ENCODE results near the gene WDFY1. TPM values are rescaled to one million over a fixed set of nuclear protein-coding genes. Genes with fewer than 3 reads are reported as not detected.

WDFY1 gene
- total and polyA plus RNA-seq, 2 donors from 2014 or later: 10.4 to 38.4 TPM

- H3K36me3 ChIP-seq (ENCODE audit: control insufficient read depth in 2 of 3, insufficient read depth in 3 of 3, low read length in 3 of 3): peaks cover 0 to 19% (median 5%) of the 10 kb centered on the region in 3 donors
Observed at GRCh38 chr2:223967981-223968380, 22.8 kb upstream of the WDFY1 start.

GRCh38 chr2:223959688-223960087, 14.6 kb upstream of the WDFY1 start:
- H3K4me3 ChIP-seq (ENCODE audit: low read length in 3 of 3): peak overlapping the region in 1 of 3 donors; percentile 30
- DNase-seq (peak in 1 of 5 donors; percentile 17), FAIRE-seq (no peak)
- no peaks in the 10 kb centered on the region for H3K27me3 ChIP-seq (ENCODE audit: control insufficient read depth, insufficient read depth, low read length)
- TF ChIP-seq CTCF (IDR thresholded peaks at IDR 0.05; ENCODE audit: borderline replicate concordance, extremely low read depth, insufficient read depth): no peak
- H3K4me1 ChIP-seq (ENCODE audit: control insufficient read depth in 2 of 3, insufficient read depth in 2 of 3, low read depth in 1 of 3, low read length in 3 of 3): peaks cover 0 to 24% (median 13%) of the 10 kb centered on the region in 3 donors
- no peak overlapping the region for H3K9ac ChIP-seq (ENCODE audit: low read length in 3 of 3)
- peaks cover 0 to 6% (median 0%) of the 10 kb centered on the region in 3 donors for H3K36me3 ChIP-seq (ENCODE audit: control insufficient read depth in 2 of 3, insufficient read depth in 3 of 3, low read length in 3 of 3)
- intact Hi-C loops (cut with DNase I): no loop called here
- no peak overlapping the region for H3K27ac ChIP-seq (ENCODE audit: low read depth in 2 of 2, low read length in 2 of 2)
- H3K9me3 ChIP-seq (ENCODE audit: control insufficient read depth in 2 of 3, insufficient read depth in 1 of 3, low read length in 3 of 3): no peaks in the 10 kb centered on the region

More at GRCh38 chr2:223967981-223968380, 22.8 kb upstream of the WDFY1 start:
- Histone ChIP-seq H3K27me3 (ENCODE audit: control insufficient read depth, insufficient read depth, low read length) (no peaks in the 10 kb centered on the region), H3K27ac (ENCODE audit: low read depth in 2 of 2, low read length in 2 of 2) (no peak overlapping the region), H3K4me3 (ENCODE audit: low read length in 3 of 3) (no peak overlapping the region), H3K4me1 (ENCODE audit: control insufficient read depth in 2 of 3, insufficient read depth in 2 of 3, low read depth in 1 of 3, low read length in 3 of 3) (peaks cover 0 to 2% (median 0%) of the 10 kb centered on the region in 3 donors), H3K9me3 (ENCODE audit: control insufficient read depth in 2 of 3, insufficient read depth in 1 of 3, low read length in 3 of 3) (no peaks in the 10 kb centered on the region), H3K9ac (ENCODE audit: low read length in 3 of 3) (no peak overlapping the region)
- TF ChIP-seq CTCF (IDR thresholded peaks at IDR 0.05; ENCODE audit: borderline replicate concordance, extremely low read depth, insufficient read depth): no peak
- FAIRE-seq (no peak), DNase-seq (no peak)
- intact Hi-C loops (cut with DNase I): no loop called here

GRCh38 chr2:223957092-223957851, 12.1 kb upstream of the WDFY1 start, which contains the start of gene MRPL44:
Gene MRPL44 (plus strand): TSS chr2:223957463. CDS start chr2:223957473, 10 bp downstream.
- TF ChIP-seq CTCF (IDR thresholded peaks at IDR 0.05; ENCODE audit: borderline replicate concordance, extremely low read depth, insufficient read depth): peak; percentile 21
- H3K27me3 ChIP-seq (ENCODE audit: control insufficient read depth, insufficient read depth, low read length): no peaks in the 10 kb centered on the region
- peak within 1 kb of the TSS; percentile 81 to 92 (median 87) for H3K4me3 ChIP-seq (ENCODE audit: low read length in 3 of 3)
- DNase-seq (peak; percentile 96 to 98 (median 97)), FAIRE-seq (peak; percentile 84)
- H3K9me3 ChIP-seq (ENCODE audit: control insufficient read depth in 2 of 3, insufficient read depth in 1 of 3, low read length in 3 of 3): no peaks in the 10 kb centered on the region
- intact Hi-C loops (cut with DNase I): no loop called here
- H3K9ac ChIP-seq (ENCODE audit: low read length in 3 of 3): peak within 1 kb of the TSS; percentile 66 to 79 (median 68)
- peak within 1 kb of the TSS in 1 of 2 donors; percentile 84 for H3K27ac ChIP-seq (ENCODE audit: low read depth in 2 of 2, low read length in 2 of 2)
- H3K4me1 ChIP-seq (ENCODE audit: control insufficient read depth in 2 of 3, insufficient read depth in 2 of 3, low read depth in 1 of 3, low read length in 3 of 3): peaks cover 0 to 24% (median 13%) of the 10 kb centered on the region in 3 donors
- peaks cover 0 to 2% (median 0%) of the 10 kb centered on the region in 3 donors for H3K36me3 ChIP-seq (ENCODE audit: control insufficient read depth in 2 of 3, insufficient read depth in 3 of 3, low read length in 3 of 3)
